ENCODE data around the gene ZNF574. TPM values are rescaled to one million over a fixed set of nuclear protein-coding genes. Genes with fewer than 3 reads are reported as not detected.

ZNF574 gene
- total and polyA plus RNA-seq, 2 of the 8 experiments (the other 6 are each of a cell fraction or from before 2014, with no cell fraction given): 27.0 to 38.8 TPM

DNA sequence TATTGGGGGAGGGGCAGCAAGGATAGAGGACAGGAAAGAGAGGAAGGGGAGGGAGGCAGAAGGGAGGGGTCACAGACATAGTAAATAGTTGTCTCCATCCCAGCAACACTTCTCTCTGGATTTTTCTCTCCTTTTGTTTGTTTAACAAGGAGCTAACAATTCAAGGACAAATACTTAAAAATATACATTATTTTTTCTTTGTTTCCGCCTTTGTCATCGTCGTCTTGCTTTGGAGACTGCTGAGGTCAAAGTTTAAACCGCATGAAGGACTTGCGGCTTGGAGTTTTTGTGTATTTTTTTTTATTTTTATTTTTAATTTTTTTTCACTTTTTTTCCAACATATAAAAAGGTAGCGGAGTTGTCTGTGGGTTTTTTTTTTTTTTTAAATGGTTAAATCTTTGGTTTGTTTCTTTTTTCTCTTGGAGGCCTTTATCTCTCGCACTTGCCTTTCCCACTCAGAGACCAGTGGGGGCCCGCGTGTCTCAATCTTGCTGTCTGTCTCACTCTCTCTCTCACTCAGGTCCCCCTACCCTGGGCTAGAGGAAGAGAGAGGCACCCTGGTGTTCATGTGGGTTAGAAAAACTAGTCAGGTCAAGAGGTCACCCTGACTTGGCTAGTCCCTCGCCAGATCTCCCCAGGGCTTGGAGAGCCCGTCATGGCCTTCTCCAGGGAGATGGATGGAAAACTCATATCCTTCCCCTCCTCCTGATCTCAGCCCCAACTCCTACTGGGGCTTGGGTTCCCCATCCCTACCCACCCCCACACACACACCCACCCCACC, 11.0 kb downstream of the ZNF574 start:
- no peak overlapping the region for H2AK5ac ChIP-seq (ENCODE audit: low read depth, low read length)
- H3K27me3 ChIP-seq (replicated peaks in 1 of 4; ENCODE audit: control insufficient read depth in 3 of 4, extremely low read depth in 1 of 4, insufficient read depth in 3 of 4, low read length in 3 of 4): no peaks in the 10 kb centered on the region
- H3K79me1 ChIP-seq (ENCODE audit: low read depth, low read length): no peaks in the 10 kb centered on the region
- H3K4me2 ChIP-seq (ENCODE audit: insufficient read depth in 1 of 2, low read depth in 2 of 2, low read length in 2 of 2): no peak overlapping the region
- H2BK12ac ChIP-seq (ENCODE audit: low read depth, low read length): no peak overlapping the region
- no peak overlapping the region for H3K4me3 ChIP-seq (ENCODE audit: extremely low read depth in 1 of 4, insufficient read depth in 2 of 4, low read depth in 3 of 4, low read length in 4 of 4)
- no peaks in the 10 kb centered on the region; a peak in 1 of 4 replicates for H3K79me2 ChIP-seq (ENCODE audit: control insufficient read depth in 1 of 2, insufficient read depth in 2 of 2, low read length in 2 of 2)
- no peak overlapping the region for H3K56ac ChIP-seq (replicated peaks; ENCODE audit: insufficient read length, low read depth, low read length)
- no peaks in the 10 kb centered on the region for H3K23me2 ChIP-seq (ENCODE audit: low read depth, low read length)
- H4K8ac ChIP-seq (ENCODE audit: extremely low read depth, insufficient read depth, low read length): no peak overlapping the region
- H4K91ac ChIP-seq (replicated peaks; ENCODE audit: insufficient read length, low read length): no peak overlapping the region
- H3K4me1 ChIP-seq (replicated peaks in 1 of 4; ENCODE audit: control insufficient read depth in 3 of 4, insufficient read depth in 4 of 4, low read length in 3 of 4): peaks cover 0 to 9% (median 2%) of the 10 kb centered on the region in 4 experiments; a peak in 3 of 7 replicates
- no peak for FAIRE-seq
- no peak overlapping the region for H4K5ac ChIP-seq (ENCODE audit: insufficient read length, low read depth, low read length)
- CTCF ChIA-PET (ENCODE audit: partially characterized antibody): no interaction called here
- no peak overlapping the region for H3K4ac ChIP-seq (replicated peaks; ENCODE audit: insufficient read length, low read depth, low read length)
- H2BK120ac ChIP-seq (replicated peaks; ENCODE audit: low read depth, low read length): no peak overlapping the region
- H3K23ac ChIP-seq (ENCODE audit: insufficient read length): no peak overlapping the region
- DNase-seq (ENCODE audit: low read depth in 1 of 2, low spot score in 2 of 2): no peak
- H3K14ac ChIP-seq (ENCODE audit: insufficient read length): no peak overlapping the region
- TF ChIP-seq BRCA1 (IDR thresholded peaks at IDR 0.05; ENCODE audit: low read depth, low read length) (no peak), EP300 (IDR thresholded peaks at IDR 0.05; ENCODE audit: borderline replicate concordance in 1 of 2, low read depth in 2 of 2, low read length in 2 of 2) (no peak), TEAD4 (IDR thresholded peaks at IDR 0.05; ENCODE audit: low read depth, low read length) (no peak), EZH2 (IDR thresholded peaks at IDR 0.05; ENCODE audit: low read depth, low read length, severe bottlenecking) (no peak)
- TF ChIP-seq, protein P1, sequence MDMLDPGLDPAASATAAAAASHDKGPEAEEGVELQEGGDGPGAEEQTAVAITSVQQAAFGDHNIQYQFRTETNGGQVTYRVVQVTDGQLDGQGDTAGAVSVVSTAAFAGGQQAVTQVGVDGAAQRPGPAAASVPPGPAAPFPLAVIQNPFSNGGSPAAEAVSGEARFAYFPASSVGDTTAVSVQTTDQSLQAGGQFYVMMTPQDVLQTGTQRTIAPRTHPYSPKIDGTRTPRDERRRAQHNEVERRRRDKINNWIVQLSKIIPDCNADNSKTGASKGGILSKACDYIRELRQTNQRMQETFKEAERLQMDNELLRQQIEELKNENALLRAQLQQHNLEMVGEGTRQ (IDR thresholded peaks at IDR 0.05; ENCODE audit: low read length): no peak
- no peak overlapping the region for H2BK15ac ChIP-seq (ENCODE audit: low read length)
- H3K9me3 ChIP-seq (ENCODE audit: insufficient read depth in 2 of 2, low read depth in 1 of 2, low read length in 1 of 2): no peaks in the 10 kb centered on the region
- peaks cover 0 to 1% (median 0%) of the 10 kb centered on the region in 4 experiments; a peak in 3 of 8 replicates for H3K36me3 ChIP-seq (ENCODE audit: control insufficient read depth in 2 of 4, insufficient read depth in 4 of 4, low read length in 3 of 4)
- no peak overlapping the region for H2BK5ac ChIP-seq (ENCODE audit: low read depth, low read length)
- POLR2A ChIA-PET (ENCODE audit: partially characterized antibody): interaction anchor here (0.8 to 1.0 kb wide), 2 partner anchors 8 to 16 kb away, joined by 3 to 4 read pairs; no protein-coding TSS in a partner anchor
- peaks cover 0 to 2% of the 10 kb centered on the region in 2 experiments for H4K20me1 ChIP-seq (replicated peaks in 1 of 2; ENCODE audit: control insufficient read depth in 1 of 2, insufficient read depth in 2 of 2, low read length in 2 of 2)
- no peak overlapping the region for H2BK20ac ChIP-seq (ENCODE audit: low read length)
- H2AFZ ChIP-seq (ENCODE audit: low read length): no peak overlapping the region
- WGBS, 2 experiments (ENCODE audit: extremely low coverage in 1 of 2, insufficient coverage in 1 of 2, insufficient read length in 1 of 2, insufficient replicate concordance in 2 of 2, low coverage in 1 of 2, low lambda C conversion rate in 2 of 2, missing lambda C conversion rate in 1 of 2): 89% methylated on average over 11 of the region's 11 CpGs; no CpG with 5 or more reads in 1 of the 2 experiments
- no peak overlapping the region for H3K27ac ChIP-seq (ENCODE audit: low read depth, low read length)
- no peak overlapping the region for H3K9ac ChIP-seq (replicated peaks in 1 of 4; ENCODE audit: extremely low read depth in 1 of 4, low read depth in 3 of 4, low read length in 3 of 4)
- no peak overlapping the region for H3K18ac ChIP-seq (ENCODE audit: extremely low read depth, low read length)
